H7 (cell line): ENCODE measurements around the gene ERC2. TPM values are rescaled to one million over a fixed set of nuclear protein-coding genes. Genes with fewer than 3 reads are reported as not detected.
A peak's percentile ranks its signal among the peaks of the same experiment; 100 is the strongest.

Source experiments
- DNase-seq: peaks from one replicate; pipeline ENCODE4 v3.0.0; 2012
- H3K27me3 ChIP-seq: 2 replicates; pipeline ENCODE4 v1.6.0; 2011; ENCODE audit warnings: mild to moderate bottlenecking, low read length; ENCODE audit not compliant: control insufficient read depth, insufficient read depth
- H3K36me3 ChIP-seq: replicated peaks from 2 replicates; pipeline ENCODE4 v1.5.1; 2011; ENCODE audit warnings: low read length; ENCODE audit not compliant: control insufficient read depth, insufficient read depth
- H3K4me3 ChIP-seq: 2 replicates; pipeline ENCODE4 v1.5.1; 2011; ENCODE audit warnings: low read depth, mild to moderate bottlenecking, control low read depth, low read length, moderate library complexity; ENCODE audit not compliant: insufficient read depth
- total RNA-seq: library from RNA; depleted of rRNA; stranded (reverse); fragments of >200 nt; shearing (Covaris generic); gene quantifications from 2 replicates; pipeline ENCODE4 v1.2.3, GENCODE V29; 2014

ERC2 gene
- total RNA-seq, 1 experiment from 2014 or later, result 2.4 TPM

DNA sequence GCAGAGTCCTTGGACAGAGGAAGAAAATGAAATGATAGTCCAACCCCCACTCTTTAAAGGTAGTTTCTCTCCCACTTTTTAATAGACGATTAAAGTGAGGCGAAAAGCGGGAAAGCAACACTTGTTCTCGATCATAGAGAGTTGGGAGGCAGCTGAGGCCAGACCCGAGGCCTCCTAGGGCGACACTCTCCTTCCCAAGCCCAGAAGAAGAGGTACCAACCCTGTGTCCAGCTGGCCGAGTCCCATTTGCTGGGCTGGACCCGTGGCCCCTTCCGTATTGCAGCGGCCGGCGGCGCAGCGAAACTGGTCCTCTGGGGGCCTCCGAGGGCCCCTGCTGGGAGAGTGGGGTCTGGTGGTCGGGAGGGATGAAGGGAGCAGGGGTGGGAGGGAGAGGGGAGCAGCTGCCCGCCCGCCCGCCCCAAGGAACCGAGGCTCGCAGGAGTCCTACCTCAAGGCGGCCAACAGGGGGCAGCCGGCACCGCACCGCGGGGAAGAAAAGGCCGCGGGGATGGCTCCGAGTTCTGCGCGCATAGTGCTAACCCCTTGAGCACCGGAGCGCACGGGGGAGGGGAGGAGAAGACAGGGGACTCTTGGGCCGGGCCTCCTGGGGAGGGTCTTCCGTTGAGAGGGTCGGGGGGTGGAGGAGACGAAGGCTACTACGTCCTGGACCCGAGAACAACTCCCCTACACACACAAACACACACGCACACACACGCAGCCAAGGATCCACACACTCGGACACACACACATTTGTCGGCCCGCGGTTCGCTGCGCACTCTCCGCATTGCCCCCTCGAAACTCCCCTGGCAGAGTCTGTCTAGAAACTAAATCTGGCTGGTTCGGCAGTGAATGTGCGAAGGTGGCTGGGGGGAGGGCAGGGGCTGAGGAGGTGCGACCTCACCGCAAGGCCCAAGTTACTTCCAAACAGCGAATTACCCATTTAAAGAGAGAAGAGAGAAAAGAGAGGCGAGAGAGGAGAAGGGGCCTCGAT, 983.2 kb downstream of the ERC2 start:
- Histone ChIP-seq H3K27me3 (peaks cover 78% of the 10 kb centered on the region), H3K4me3 (peak overlapping the region; percentile 72), H3K36me3 (no peaks in the 10 kb centered on the region)
- DNase-seq, result peak; percentile 94

DNA sequence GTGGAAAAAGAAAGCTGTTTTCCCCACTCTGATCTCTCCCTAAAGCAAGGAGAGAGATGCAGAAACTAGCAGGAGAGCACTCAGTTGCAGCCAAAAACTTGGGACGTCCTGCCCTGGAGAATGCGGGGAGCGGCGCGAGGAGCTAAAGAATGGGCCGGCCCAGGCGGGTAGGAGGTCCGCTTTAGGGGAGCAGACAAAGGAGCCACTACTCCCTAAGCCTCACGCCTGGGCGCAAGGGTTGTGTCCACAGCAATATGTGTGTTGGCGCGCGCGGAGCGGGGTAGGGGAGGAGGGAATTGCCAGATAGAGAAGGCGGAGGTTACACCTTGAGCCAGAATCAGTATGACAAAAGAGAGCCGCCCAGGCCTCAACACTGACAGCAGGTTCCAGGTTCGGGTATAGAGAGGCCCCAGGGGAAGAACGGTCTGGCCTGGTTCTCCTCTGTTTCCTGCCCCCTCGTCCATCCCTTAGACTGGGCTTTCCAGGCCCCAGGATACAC, 984.0 kb downstream of the ERC2 start:
- peaks cover 78% of the 10 kb centered on the region for H3K27me3 ChIP-seq
- peak overlapping the region; percentile 14; the same call in 1 of the 2 replicates for H3K4me3 ChIP-seq
- DNase-seq, result peak; percentile 81

DNA sequence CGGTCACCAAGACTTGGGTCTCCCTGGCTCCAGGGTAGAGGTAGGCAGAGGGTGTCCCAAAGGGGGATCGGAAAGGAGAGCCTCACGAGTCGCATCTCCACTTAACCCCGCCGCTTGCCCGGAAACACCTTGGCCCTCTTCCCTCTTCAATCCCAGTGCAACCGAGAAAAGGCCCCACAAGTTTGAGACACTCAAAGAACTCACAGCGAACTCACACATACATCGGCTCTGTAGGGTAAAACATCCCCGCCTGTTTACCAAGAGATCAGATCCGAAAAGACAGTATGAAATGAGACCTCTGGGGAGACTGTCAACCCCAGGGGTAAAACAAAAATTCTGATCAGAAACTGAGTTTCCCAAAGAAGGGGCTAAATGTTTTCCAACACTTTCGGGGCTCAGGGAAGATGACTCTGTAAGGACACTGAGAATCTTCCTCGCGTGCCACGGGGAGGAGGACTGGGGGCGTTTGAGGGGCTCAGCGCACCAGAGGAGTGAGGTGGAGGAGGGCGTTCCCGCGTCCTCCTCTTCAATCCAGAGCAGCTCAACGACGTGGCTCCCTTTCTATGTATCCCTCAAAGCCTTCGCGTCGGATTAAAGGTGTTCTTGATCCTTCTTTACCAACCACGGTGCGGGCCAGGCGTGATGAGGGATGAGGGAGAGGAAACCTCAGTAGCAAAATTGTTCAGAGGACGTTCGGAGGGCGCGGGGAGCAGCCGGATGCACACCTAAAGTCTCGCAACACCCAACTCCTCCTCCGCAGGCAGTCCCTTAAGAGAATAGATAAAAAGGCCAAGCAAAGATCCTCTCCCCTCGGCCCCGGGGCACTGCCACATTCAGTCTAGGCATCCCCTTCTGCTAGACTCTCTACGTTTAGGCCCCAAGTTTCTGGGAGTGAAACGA, 984.8 kb downstream of the ERC2 start:
- peak overlapping the region; percentile 55 for H3K4me3 ChIP-seq
- peak; percentile 56 for DNase-seq
- peaks cover 74% of the 10 kb centered on the region for H3K27me3 ChIP-seq
- H3K36me3 ChIP-seq, result no peaks in the 10 kb centered on the region

More for the DNA sequence above, 984.0 kb downstream of the ERC2 start:
- H3K36me3 ChIP-seq, result no peaks in the 10 kb centered on the region

DNA sequence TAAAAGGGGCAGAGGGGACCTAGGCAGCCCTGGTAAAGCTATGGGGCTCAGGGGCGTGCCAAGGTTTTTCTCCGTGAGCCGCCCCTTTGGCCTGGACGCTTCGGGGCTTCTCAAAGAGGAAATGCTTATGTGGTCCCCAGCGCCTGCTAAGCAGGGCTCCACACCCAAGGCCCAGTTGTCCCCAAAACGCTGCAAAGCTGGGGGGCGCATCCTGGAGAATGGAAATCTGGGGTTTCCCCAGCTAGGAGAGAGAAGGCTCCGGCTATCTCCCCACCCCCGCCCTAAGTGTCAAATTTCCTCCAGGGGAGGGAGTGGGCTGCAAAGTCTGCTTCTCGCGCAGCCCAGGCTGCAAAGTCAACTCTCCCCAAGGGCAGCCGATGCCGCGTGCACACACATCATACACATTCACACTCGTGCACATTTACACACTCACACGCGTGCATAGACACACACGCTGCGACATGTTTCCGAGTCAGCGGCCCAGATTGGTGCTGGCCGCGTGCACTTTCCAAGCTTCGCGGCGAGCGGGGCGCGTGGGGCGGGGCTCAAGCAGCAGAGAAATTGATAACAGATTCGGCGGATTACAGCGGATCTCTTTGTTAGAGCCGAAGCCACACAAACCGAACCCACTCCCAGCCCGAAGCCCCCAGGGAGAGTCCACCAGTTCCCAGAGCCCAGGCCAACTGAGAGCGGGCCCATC, 985.6 kb downstream of the ERC2 start:
- H3K27me3 ChIP-seq, result peaks cover 72% of the 10 kb centered on the region

DNA sequence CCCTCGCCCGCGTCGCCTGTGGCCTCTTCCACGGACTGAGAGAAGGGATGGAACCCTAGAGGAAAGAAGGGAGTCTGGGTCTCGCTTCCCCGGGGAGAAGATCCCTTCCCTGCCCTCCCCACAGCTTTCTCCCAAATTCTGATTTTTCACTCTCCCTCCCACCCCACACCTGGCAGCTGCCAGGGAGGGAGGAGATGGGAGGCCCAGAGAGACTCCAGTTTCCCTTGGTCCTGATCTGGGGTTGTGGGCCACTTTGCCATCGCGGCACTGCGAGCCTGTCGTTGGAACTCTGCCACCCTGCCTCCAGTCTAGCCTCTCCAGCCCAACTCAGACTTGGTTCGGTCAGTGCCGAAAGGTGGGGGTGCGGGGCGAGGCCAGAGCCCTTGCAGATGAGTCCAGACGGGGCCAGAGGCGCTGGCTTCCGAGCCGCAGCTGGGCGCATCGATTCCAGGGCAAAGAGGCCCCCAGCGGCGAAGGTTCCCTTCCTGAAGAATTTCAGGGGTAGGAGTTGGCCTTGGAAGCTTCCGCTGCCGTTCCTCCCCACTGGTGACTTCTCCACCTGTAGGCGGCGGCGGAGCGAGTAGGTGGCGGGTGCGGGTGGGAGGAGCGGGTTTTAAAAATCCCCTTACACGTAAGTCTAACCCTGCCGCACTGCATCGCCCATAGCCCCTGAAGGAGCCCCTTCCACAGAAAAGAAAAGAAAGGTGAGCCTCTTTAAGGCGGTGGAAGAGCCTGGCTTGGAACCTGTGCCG, 986.3 kb downstream of the ERC2 start:
- peak; percentile 78 for DNase-seq
- Histone ChIP-seq H3K36me3 (no peaks in the 10 kb centered on the region), H3K4me3 (peak overlapping the region; percentile 55), H3K27me3 (peaks cover 67% of the 10 kb centered on the region)

More for the DNA sequence above, 985.6 kb downstream of the ERC2 start:
- Histone ChIP-seq H3K4me3 (peak overlapping the region; percentile 55), H3K36me3 (no peaks in the 10 kb centered on the region)
- DNase-seq, result peak; percentile 87

DNA sequence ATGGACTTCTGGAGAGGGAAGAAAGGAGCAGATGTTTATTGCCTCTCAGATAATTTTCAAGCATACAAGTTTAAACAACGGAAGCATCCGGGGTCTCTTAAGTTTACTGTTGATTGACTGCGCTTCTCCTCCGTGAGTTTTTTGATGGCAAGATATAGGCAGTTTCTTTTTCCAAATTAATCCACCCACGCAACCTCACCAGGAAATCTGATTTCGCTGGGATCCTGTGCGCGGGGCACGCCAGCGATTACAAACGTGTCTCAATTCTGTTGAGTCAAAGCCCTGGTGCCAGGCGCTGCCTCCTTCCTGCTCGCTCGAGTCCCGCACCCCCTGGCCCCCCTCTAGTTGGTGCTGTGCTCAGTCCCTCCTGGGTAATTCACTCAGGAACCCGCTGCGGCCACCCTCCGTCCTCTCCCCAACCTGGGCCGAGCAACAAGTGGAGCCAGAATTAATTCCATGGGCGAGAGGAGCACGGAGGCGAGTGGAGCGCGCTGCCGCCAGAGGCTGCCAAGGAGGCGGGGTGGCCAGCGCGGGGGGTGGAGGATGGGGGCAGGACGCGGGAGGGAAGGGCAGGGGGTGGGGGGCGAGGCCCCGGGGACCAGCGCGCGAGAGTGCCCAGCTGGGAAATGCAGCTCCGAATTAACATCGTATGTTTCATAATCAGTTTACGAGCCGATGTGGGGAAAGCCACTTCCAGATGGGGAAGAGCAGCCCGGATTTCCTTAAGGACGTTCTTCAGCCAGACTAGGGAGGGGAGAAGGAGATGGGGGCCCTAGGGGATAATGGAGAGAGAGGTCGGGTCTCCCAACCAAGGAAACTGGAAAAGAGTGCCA, 987.1 kb downstream of the ERC2 start:
- Histone ChIP-seq H3K27me3 (peaks cover 66% of the 10 kb centered on the region), H3K4me3 (peak overlapping the region; percentile 55), H3K36me3 (no peaks in the 10 kb centered on the region)
- peak; percentile 83 for DNase-seq

DNA sequence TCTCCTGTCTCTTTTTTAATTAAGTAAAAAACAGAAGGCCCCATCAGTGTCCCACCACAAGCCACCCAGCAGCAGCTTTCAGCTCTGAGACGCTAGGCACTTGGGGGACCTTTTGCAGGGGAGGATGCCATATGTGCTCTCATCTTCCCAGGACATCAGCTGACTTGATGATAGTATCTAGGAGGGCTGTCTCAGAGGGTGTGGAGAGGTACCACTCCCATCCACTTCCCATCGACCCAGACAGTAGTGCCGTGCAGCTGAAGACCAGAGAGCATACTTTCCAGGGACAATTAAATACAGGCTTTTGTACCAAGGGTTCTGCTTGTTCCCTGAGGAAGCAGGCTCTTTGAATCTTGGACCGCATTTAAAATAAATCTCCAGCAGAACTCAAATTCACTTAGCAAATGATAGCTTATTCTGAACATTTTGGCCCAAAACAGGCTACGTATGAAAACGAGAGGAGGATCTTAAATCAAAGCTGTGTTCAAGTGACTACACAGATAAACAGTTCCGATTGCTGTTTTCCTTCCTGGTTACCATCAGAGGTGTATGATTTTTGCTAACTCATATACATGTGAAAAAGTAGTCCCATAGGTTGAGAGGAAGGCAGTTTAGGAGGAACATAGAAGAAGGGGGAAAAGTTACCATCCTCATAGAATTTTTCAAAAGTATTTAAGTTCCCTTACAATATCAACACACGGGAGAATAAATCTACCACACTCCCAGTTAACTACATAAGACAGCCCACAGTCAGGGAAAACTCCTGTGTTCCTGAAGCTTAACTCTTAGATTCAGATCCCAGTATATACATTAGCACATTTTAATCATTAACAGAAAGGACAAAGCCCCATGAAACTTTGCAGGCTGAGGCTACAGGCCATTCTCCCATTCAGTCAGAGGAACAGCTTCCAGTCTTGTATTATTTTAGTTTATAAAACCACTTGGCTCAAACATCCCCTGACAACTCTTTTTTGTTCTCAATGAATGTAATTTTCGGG, 990.7 kb downstream of the ERC2 start:
- no peak overlapping the region for H3K4me3 ChIP-seq
- no peak for DNase-seq
- no peaks in the 10 kb centered on the region for H3K36me3 ChIP-seq
- peaks cover 63% of the 10 kb centered on the region for H3K27me3 ChIP-seq

DNA sequence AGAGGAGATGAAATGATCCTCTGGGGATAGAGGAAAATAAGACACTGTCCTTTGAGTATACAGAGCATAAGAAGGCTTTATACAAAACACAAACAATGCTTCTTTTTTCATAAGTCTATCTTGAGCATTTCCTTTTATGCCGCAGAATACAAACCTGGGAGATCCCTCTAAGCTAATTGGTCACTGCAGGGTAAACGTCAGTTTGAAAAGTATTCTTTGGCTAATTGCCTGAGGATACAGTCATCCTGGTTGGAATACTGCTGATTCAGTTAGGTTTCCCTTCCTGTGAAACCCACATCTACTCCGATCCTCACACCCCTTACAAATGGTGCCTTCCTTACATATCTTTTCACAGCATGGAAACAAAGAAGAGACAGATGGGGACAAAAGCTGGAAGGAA, 991.8 kb downstream of the ERC2 start:
- H3K36me3 ChIP-seq, result no peaks in the 10 kb centered on the region
- peaks cover 52% of the 10 kb centered on the region for H3K27me3 ChIP-seq
- no peak for DNase-seq
- H3K4me3 ChIP-seq, result no peak overlapping the region

DNA sequence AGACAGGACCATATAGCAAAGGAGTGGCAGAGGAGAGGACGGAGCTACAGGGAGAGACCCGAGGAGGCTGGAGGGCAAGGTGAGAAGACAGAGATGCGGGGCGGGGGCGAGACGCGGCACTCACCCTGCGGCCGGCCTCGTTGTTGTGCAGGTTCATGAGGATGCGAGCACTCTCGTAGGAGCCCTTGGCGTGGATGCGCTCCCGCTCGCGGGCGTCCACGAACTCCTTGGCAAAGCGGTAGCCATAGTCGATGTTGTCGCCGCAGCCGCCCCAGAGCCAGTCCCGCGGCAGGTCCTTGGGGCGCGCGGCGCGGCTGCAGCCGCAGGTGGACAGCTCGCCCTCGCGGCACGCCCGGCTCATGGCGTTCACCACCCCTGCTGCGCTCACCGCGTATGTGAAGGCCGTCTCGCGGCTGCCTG, 994.0 kb downstream of the ERC2 start:
- Histone ChIP-seq H3K4me3 (peak overlapping the region; percentile 42; the same call in 1 of the 2 replicates), H3K27me3 (peaks cover 30% of the 10 kb centered on the region; the same call in 1 of the 2 replicates), H3K36me3 (no peaks in the 10 kb centered on the region)
- DNase-seq, result peak; percentile 76

DNA sequence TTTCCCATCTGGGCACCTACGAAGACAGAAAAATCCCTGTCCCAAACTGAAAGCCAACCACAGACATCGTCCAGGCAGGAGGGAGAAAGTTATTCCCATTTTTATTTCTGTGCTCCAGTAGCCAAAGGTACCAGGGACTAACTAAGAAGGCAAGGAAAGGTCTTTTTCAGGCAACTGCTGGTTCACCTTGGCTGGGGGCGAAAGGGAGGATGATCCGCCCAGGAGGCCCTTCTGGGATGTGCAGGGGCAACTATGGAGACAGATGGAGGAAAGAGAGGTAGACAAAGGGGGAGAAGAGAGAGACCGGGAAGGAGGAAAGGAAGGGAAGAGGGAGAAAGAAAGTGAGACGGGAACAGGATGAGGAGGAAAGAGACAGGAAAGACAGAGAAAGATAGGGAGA, 994.5 kb downstream of the ERC2 start:
- H3K4me3 ChIP-seq, result peak overlapping the region; percentile 42; the same call in 1 of the 2 replicates
- no peak for DNase-seq
- H3K36me3 ChIP-seq, result no peaks in the 10 kb centered on the region
- H3K27me3 ChIP-seq, result peaks cover 29% of the 10 kb centered on the region; the same call in 1 of the 2 replicates

DNA sequence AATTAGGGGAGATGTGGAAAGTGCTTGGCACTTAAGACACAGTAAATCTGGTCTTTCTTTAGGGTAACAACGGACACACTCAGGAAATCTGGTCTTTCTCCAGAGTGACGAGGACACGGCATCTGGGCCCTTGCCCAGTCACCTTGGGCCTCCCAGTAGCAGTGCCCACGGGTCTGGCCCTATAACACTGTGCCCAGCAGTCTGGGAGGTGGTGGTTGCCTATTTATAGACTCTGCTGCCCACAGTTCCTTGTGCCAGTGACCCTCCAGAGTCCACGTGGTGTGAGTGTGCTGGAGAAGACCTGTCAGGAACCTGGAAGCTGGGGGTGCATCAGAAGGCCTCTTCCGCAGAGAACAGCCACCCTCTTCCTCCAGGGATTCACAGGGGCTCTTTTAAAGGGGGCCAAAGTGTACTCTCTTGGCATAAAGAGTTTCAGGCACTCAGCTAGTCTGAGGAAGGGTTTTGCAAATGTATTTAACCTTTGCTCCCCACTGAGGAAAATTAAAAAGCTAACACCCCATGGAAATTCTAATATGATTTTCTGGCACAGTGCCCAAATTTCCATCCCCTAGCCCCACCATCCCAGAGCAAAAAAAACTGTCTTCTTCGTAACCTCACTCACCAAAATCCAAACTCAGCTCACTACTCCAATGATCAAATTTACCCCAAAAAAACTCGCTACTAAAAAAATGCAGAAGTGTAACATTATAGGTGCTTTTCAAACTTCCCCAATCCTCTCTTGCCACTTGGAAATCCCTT, 996.6 kb downstream of the ERC2 start:
- Histone ChIP-seq H3K4me3 (no peak overlapping the region), H3K27me3 (peaks cover 23% of the 10 kb centered on the region; the same call in 1 of the 2 replicates), H3K36me3 (no peaks in the 10 kb centered on the region)
- DNase-seq, result no peak
